GM12892 (cell line): ENCODE results near the gene NBPF11.
"Not testable (repeated sequence)": the region's sequence is repeated elsewhere in the genome, so short reads cannot be mapped to it uniquely, and the experiment has no call there.

Source experiments
- POLR2A ChIP-seq: IDR thresholded peaks from 2 replicates; pipeline ENCODE4 v1.6.1; 2011; ENCODE audit warnings: low read depth, low read length, control low read depth
- POLR2AphosphoS5 ChIP-seq: IDR thresholded peaks from 2 replicates; pipeline ENCODE4 v1.6.1; 2011; ENCODE audit warnings: low read depth, low read length, control low read depth

DNA sequence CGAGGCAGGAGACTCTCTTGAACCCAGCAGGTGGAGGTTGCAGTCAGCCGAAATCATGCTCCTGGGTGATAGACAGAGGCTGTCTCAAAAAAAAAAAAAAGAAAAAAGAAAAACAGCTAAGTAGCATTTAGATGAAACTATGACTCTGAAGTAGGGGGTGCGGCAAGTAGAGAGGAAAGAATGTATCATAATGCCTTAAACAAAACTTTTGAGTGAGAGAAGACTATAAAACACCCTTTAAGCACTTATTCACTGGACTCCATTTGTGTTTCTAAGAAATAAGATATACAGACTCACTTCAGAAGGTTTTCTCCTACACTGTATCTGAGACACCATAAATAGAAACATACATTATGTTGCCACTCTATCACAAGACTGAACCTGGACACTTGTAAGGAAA lies 74.6 kb downstream of the NBPF11 start:
- not testable (repeated sequence) for TF ChIP-seq POLR2A, POLR2AphosphoS5
